GM12878 (cell line): ENCODE data around the gene UNC13A. TPM values are rescaled to one million over a fixed set of nuclear protein-coding genes. Genes with fewer than 3 reads are reported as not detected.

ENCODE experiments used
- ATAC-seq: fragments of 200-7000 bp; cut with Tn5 transposase; 3 replicates; pipeline ENCODE4 v1.9.1; 2020; ENCODE audit warnings: mild to moderate bottlenecking, moderate library complexity
- BruUV-seq: library from RNA; stranded (reverse); fragments of 400-500 nt; replicated peaks from 2 replicates; lab custom pipeline; 2021; lab: Mats Ljungman, UMichigan
- CTCF ChIA-PET: fragments of 300-600 bp; sonication (Branson Sonifier 250); formaldehyde crosslinking; extraction: SDS; loops from one replicate; lab custom pipeline; 2021; ENCODE audit warnings: inconsistent platforms; lab: Yijun Ruan, JAX
- POLR2A ChIA-PET: fragments of 350-600 bp; formaldehyde crosslinking; extraction: SDS; loops from one replicate; lab custom pipeline; 2021; ENCODE audit warnings: inconsistent platforms; lab: Charles Lee
- RAD21 ChIA-PET: fragments of 300-600 bp; sonication (Branson Sonifier 250); formaldehyde crosslinking; loops from one replicate; lab custom pipeline; 2023; ENCODE audit warnings: antibody characterized with exemption; ENCODE audit not compliant: unreplicated experiment; lab: Charles Lee
- SMC1A ChIA-PET: fragments of 300-600 bp; sonication (Branson Sonifier 250); formaldehyde crosslinking; loops from one replicate; lab custom pipeline; 2023; ENCODE audit not compliant: unreplicated experiment, uncharacterized antibody; lab: Charles Lee
- DNase-seq: peaks from one replicate; pipeline ENCODE4 v3.0.0-alpha.2; 2011; ENCODE audit warnings: low read depth, low spot score
- FAIRE-seq: peaks from 3 replicates; lab custom pipeline; 2011; peaks lifted over from hg19 to GRCh38; lab: Jason Lieb, UNC
- H2AFZ ChIP-seq: 2 replicates; pipeline ENCODE4 v1.6.0; 2011; ENCODE audit warnings: low read depth, low read length, control low read depth; ENCODE audit not compliant: control insufficient read depth
- H3K27ac ChIP-seq: 2 replicates; pipeline ENCODE4 v1.5.1; 2011; ENCODE audit warnings: control low read depth; ENCODE audit not compliant: control insufficient read depth, insufficient read depth
- H3K27me3 ChIP-seq, 2 experiments: replicated peaks in 1 of 2; 2 replicates each; pipeline versions ENCODE4 v1.6.0 to v1.6.1; 2011; ENCODE audit warnings: low read length in 1 of 2; ENCODE audit not compliant: control insufficient read depth in 2 of 2, insufficient read depth in 2 of 2
- H3K36me3 ChIP-seq, 2 experiments: 2 replicates each; pipeline ENCODE4 v1.5.1; 2011; ENCODE audit warnings: low read length in 1 of 2; ENCODE audit not compliant: control insufficient read depth in 2 of 2, insufficient read depth in 2 of 2
- H3K4me1 ChIP-seq: 2 replicates; pipeline ENCODE4 v1.6.1; 2011; ENCODE audit warnings: mild to moderate bottlenecking, low read length, moderate library complexity, mixed read lengths; ENCODE audit not compliant: control insufficient read depth, insufficient read depth
- H3K4me2 ChIP-seq: 2 replicates; pipeline ENCODE4 v1.6.0; 2011; ENCODE audit warnings: control low read depth; ENCODE audit not compliant: control insufficient read depth, insufficient read depth
- H3K4me3 ChIP-seq: fragments of 200-600 bp; sonication (generic); 2 replicates; pipeline ENCODE4 v1.5.1; 2016
- H3K79me2 ChIP-seq: 2 replicates; pipeline ENCODE4 v1.6.0; 2011; ENCODE audit warnings: low read length; ENCODE audit not compliant: control insufficient read depth, insufficient read depth
- H3K9ac ChIP-seq: 2 replicates; pipeline ENCODE4 v1.8.0; 2011; ENCODE audit warnings: low read length, control low read depth, mixed read lengths; ENCODE audit not compliant: control insufficient read depth, insufficient read depth
- H3K9me3 ChIP-seq: replicated peaks from 3 replicates; pipeline ENCODE4 v1.5.1; 2011; ENCODE audit warnings: mild to moderate bottlenecking, low read length; ENCODE audit not compliant: control insufficient read depth, insufficient read depth
- H4K20me1 ChIP-seq: 2 replicates; pipeline ENCODE4 v1.6.0; 2011; ENCODE audit not compliant: control insufficient read depth, insufficient read depth
- BHLHE40 ChIP-seq, 2 experiments: fragments of 450-650 bp in 1 of 2; IDR thresholded peaks; 2 replicates each; pipeline ENCODE4 v1.6.1; 2011 to 2017; ENCODE audit warnings: low read depth in 2 of 2, borderline replicate concordance in 1 of 2, improper control_type of control experiment in 1 of 2, low read length in 1 of 2, mild to moderate bottlenecking in 1 of 2
- BRCA1 ChIP-seq: IDR thresholded peaks from 2 replicates; pipeline ENCODE4 v1.6.1; 2011; ENCODE audit warnings: low read depth, low read length, improper control_type of control experiment
- CHD1 ChIP-seq: IDR thresholded peaks from 2 replicates; pipeline ENCODE4 v1.6.1; 2012; ENCODE audit warnings: low read depth, low read length, improper control_type of control experiment
- CHD4 ChIP-seq: fragments of 200-600 bp; sonication (generic); IDR thresholded peaks from 2 replicates; pipeline ENCODE4 v1.6.1; 2016; ENCODE audit warnings: mild to moderate bottlenecking
- E2F8 ChIP-seq: fragments of 450-650 bp; IDR thresholded peaks from 2 replicates; pipeline ENCODE4 v1.6.1; 2018; ENCODE audit warnings: mild to moderate bottlenecking, low read depth, moderate library complexity; ENCODE audit not compliant: partially characterized antibody
- GABPA ChIP-seq: IDR thresholded peaks from 2 replicates; pipeline ENCODE4 v1.6.1; 2014; ENCODE audit warnings: antibody characterized with exemption, low read depth, mild to moderate bottlenecking, inconsistent platforms
- HSF1 ChIP-seq: fragments of 150-350 bp; IDR thresholded peaks from 2 replicates; pipeline ENCODE4 v1.6.1; 2014; ENCODE audit warnings: mild to moderate bottlenecking, low read depth, low read length
- IKZF2 ChIP-seq, 2 experiments: fragments of 450-650 bp; IDR thresholded peaks; 2 replicates each; pipeline ENCODE4 v1.6.1; 2017; ENCODE audit warnings: mild to moderate bottlenecking in 2 of 2, moderate library complexity in 2 of 2
- MLLT1 ChIP-seq: fragments of 450-650 bp; IDR thresholded peaks from 2 replicates; pipeline ENCODE4 v1.6.1; 2016; ENCODE audit warnings: mild to moderate bottlenecking
- PKNOX1 ChIP-seq: fragments of 450-650 bp; IDR thresholded peaks from 2 replicates; pipeline ENCODE4 v1.6.1; 2016; ENCODE audit warnings: mild to moderate bottlenecking
- RAD21 ChIP-seq: IDR thresholded peaks from 2 replicates; pipeline ENCODE4 v1.6.1; 2011; ENCODE audit warnings: mild to moderate bottlenecking, low read depth, low read length, moderate library complexity; ENCODE audit not compliant: insufficient read depth
- RBBP5 ChIP-seq: fragments of 200-600 bp; sonication (generic); conservative IDR thresholded peaks from 2 replicates; pipeline ENCODE4 v1.6.1; 2016
- RELB ChIP-seq: fragments of 450-650 bp; IDR thresholded peaks from 2 replicates; pipeline ENCODE4 v1.6.1; 2017; ENCODE audit warnings: low read depth, mild to moderate bottlenecking, moderate library complexity
- SMARCA5 ChIP-seq: fragments of 450-650 bp; IDR thresholded peaks from 2 replicates; pipeline ENCODE4 v1.6.1; 2017; ENCODE audit warnings: mild to moderate bottlenecking
- USF1 ChIP-seq: IDR thresholded peaks from 2 replicates; pipeline ENCODE4 v1.6.1; 2011; ENCODE audit warnings: borderline replicate concordance, low read depth, mild to moderate bottlenecking, moderate library complexity, mixed read lengths, low read length; ENCODE audit not compliant: insufficient read depth; ENCODE audit errors: extremely low read length
- WGBS: methylation state at CpG from one replicate; pipeline ENCODE4 v1.1.6; 2016; ENCODE audit warnings: low lambda C conversion rate; ENCODE audit not compliant: insufficient replicate concordance, insufficient coverage; ENCODE audit errors: missing lambda C conversion rate; 5-methylcytosine and 5-hydroxymethylcytosine counted together
- in situ Hi-C: fragments of 300-500 bp; cut with MboI; formaldehyde crosslinking; loops from 9 replicates; pipeline ENCODE4 v1.14.3; 2018; ENCODE audit warnings: mixed read lengths
- intact Hi-C: fragments of 100-400 bp; cut with micrococcal nuclease; formaldehyde crosslinking; loops from one replicate; pipeline ENCODE4 v1.14.2; 2022; ENCODE audit not compliant: unreplicated experiment
- polyA plus RNA-seq, 11 experiments: library from polyadenylated mRNA; depleted of rRNA in 4 of 11; unstranded in 6 of 11; stranded (reverse) in 5 of 11; fragments of >200 nt; fragmentation: Nextera tagmentation in 4 of 11; fragmentation: Illumina TruSeq in 1 of 11; extraction: Ambion mirVana in 4 of 11; extraction: Trizol in 1 of 11; gene quantifications; 1 replicate in 1 of 11; 2 replicates in 10 of 11; pipeline versions ENCODE4 v1.2.1 to v1.2.3, GENCODE V29; 2011 to 2016; ENCODE audit warnings: inconsistent platforms in 2 of 11, missing spikeins in 2 of 11, low read depth in 1 of 11
- total RNA-seq, 4 experiments: library from RNA; depleted of rRNA in 3 of 4; stranded (reverse); fragments of >200 nt in 3 of 4; fragmentation: Illumina TruSeq in 1 of 4; extraction: Trizol in 1 of 4; gene quantifications; 2 replicates each; pipeline versions ENCODE4 v1.2.1 to v1.2.3, GENCODE V29; 2013 to 2021

Gene UNC13A
- total and polyA plus RNA-seq, 10 of the 15 experiments (the other 5 are each of a cell fraction or from before 2014, with no cell fraction given), result under 0.01 to 0.23 (median 0.13) TPM; not detected in 1

GRCh38 chr19:17560205-17560595, 128.0 kb downstream of the UNC13A start:
- Histone ChIP-seq H4K20me1 (no peaks in the 10 kb centered on the region), H3K4me1 (0 out of 2 replicates have a peak, but pooled peaks cover under 1% of the 10 kb centered on the region), H3K9me3 (no peaks in the 10 kb centered on the region), H2AFZ (no peak overlapping the region), H3K27me3 (no peaks in the 10 kb centered on the region), H3K9ac (no peak overlapping the region), H3K4me2 (no peak overlapping the region), H3K79me2 (peaks cover 16% of the 10 kb centered on the region), H3K27ac (no peak overlapping the region), H3K36me3 (peaks cover 7 to 8% of the 10 kb centered on the region in 2 experiments; a peak in 3 of 4 replicates), H3K4me3 (no peak overlapping the region)
- FAIRE-seq, result no peak
- no peak for ATAC-seq
- ChIA-PET SMC1A (no interaction called here), RAD21 (interaction anchor here (0.5 kb wide), 1 partner anchor 33 kb away, joined by 4 read pairs; a partner anchor contains a TSS), CTCF (interaction anchor here (0.6 to 3.2 kb wide), 4 partner anchors 13 to 454 kb away, joined by 3 to 19 read pairs (median 4); no protein-coding TSS in a partner anchor), POLR2A (no interaction called here)
- 97% methylated on average over 13 of the region's 14 CpGs for WGBS
- in situ Hi-C loops, result no loop called here
- intact Hi-C loops, result no loop called here
- no peak for DNase-seq
- no TSS peak for BruUV-seq
- TF ChIP-seq SMARCA5 (no peak), MLLT1 (no peak), BRCA1 (no peak), CHD4 (no peak), GABPA (no peak), E2F8 (no peak), IKZF2 (IDR thresholded peaks at IDR 0.05) (no peak), HSF1 (no peak), PKNOX1 (no peak), BHLHE40 (IDR thresholded peaks at IDR 0.05; ENCODE audit: borderline replicate concordance in 1 of 2, low read depth in 2 of 2, low read length in 1 of 2) (no peak), RBBP5 (no peak), CHD1 (no peak), RAD21 (no peak), USF1 (no peak), RELB (no peak)
